Karpas-422 (cell line): ENCODE data around the gene SLC15A4. TPM values are rescaled to one million over a fixed set of nuclear protein-coding genes. Genes with fewer than 3 reads are reported as not detected.

ENCODE experiments used
- DNase-seq: peaks from one replicate; pipeline ENCODE4 v3.0.0-alpha.2; 2015
- H2AFZ ChIP-seq: fragments of 200-600 bp; sonication (generic); 2 replicates; pipeline ENCODE4 v1.6.1; 2014; ENCODE audit warnings: antibody characterized with exemption, low read length, mixed read lengths
- H3K27ac ChIP-seq: fragments of 200-600 bp; sonication (generic); 2 replicates; pipeline ENCODE4 v1.5.1; 2014; ENCODE audit warnings: mild to moderate bottlenecking, low read length, moderate library complexity
- H3K27me3 ChIP-seq: fragments of 200-600 bp; sonication (generic); 2 replicates; pipeline ENCODE4 v1.6.1; 2014; ENCODE audit warnings: low read length, mixed read lengths
- H3K36me3 ChIP-seq: fragments of 200-600 bp; sonication (generic); 2 replicates; pipeline ENCODE4 v1.6.1; 2014; ENCODE audit warnings: low read length, mixed read lengths; ENCODE audit not compliant: insufficient read depth
- H3K4me1 ChIP-seq: fragments of 200-600 bp; sonication (generic); 2 replicates; pipeline ENCODE4 v1.6.1; 2014; ENCODE audit warnings: mild to moderate bottlenecking, low read length, mixed read lengths
- H3K4me2 ChIP-seq: fragments of 200-600 bp; sonication (generic); 2 replicates; pipeline ENCODE4 v1.6.1; 2014; ENCODE audit warnings: low read length, low read depth, mild to moderate bottlenecking; ENCODE audit not compliant: poor library complexity, severe bottlenecking
- H3K4me3 ChIP-seq: fragments of 200-600 bp; sonication (generic); 2 replicates; pipeline ENCODE4 v1.5.1; 2014; ENCODE audit warnings: mild to moderate bottlenecking, antibody characterized with exemption, low read length, mixed read lengths
- H3K79me2 ChIP-seq: fragments of 200-600 bp; sonication (generic); 2 replicates; pipeline ENCODE4 v1.6.1; 2014; ENCODE audit warnings: mild to moderate bottlenecking, low read length, mixed read lengths
- H3K9ac ChIP-seq: fragments of 200-600 bp; sonication (generic); 2 replicates; pipeline ENCODE4 v1.6.0; 2014; ENCODE audit warnings: low read length
- H3K9me2 ChIP-seq: fragments of 200-600 bp; sonication (generic), shearing (Covaris generic); replicated peaks from 2 replicates; pipeline ENCODE4 v1.6.0; 2014; ENCODE audit warnings: mild to moderate bottlenecking, low read length, moderate library complexity; ENCODE audit not compliant: insufficient read depth
- H3K9me3 ChIP-seq: fragments of 300-700, 200-600 bp; sonication (generic); 2 replicates; pipeline ENCODE4 v1.6.1; 2014; ENCODE audit warnings: low read length, mixed read lengths
- H4K20me1 ChIP-seq: fragments of 200-600 bp; sonication (generic); 2 replicates; pipeline ENCODE4 v1.6.1; 2014; ENCODE audit warnings: mild to moderate bottlenecking, antibody characterized with exemption, low read length, low read depth; ENCODE audit not compliant: insufficient read depth
- total RNA-seq: library from RNA; depleted of rRNA; stranded (reverse); fragments of >200 nt; shearing (Covaris generic); gene quantifications from 2 replicates; pipeline ENCODE4 v1.2.3, GENCODE V29; 2014; ENCODE audit warnings: low replicate concordance

The SLC15A4 gene
- total RNA-seq, 1 experiment from 2014 or later = 32.1 TPM

GRCh38 chr12:128820253-128820652, 3.5 kb downstream of the SLC15A4 start:
- H3K4me1 ChIP-seq = peaks cover 81% of the 10 kb centered on the region
- H2AFZ ChIP-seq = no peak overlapping the region
- peak overlapping the region; percentile 56 for H3K27ac ChIP-seq
- peak overlapping the region; percentile 32; the same call in 1 of the 2 replicates for H3K4me3 ChIP-seq
- no peaks in the 10 kb centered on the region for H3K36me3 ChIP-seq
- peak; percentile 40 for DNase-seq
- peaks cover 6% of the 10 kb centered on the region; the same call in 1 of the 2 replicates for H4K20me1 ChIP-seq
- H3K9me2 ChIP-seq = no peaks in the 10 kb centered on the region
- H3K27me3 ChIP-seq = no peaks in the 10 kb centered on the region
- peak overlapping the region; percentile 92 for H3K4me2 ChIP-seq
- H3K9ac ChIP-seq = peak overlapping the region; percentile 25; the same call in 1 of the 2 replicates
- H3K9me3 ChIP-seq = no peaks in the 10 kb centered on the region
- peaks cover 80% of the 10 kb centered on the region for H3K79me2 ChIP-seq

GRCh38 chr12:128819293-128820144, 4.2 kb downstream of the SLC15A4 start:
- no peak overlapping the region for H3K9ac ChIP-seq
- H3K4me2 ChIP-seq = peak overlapping the region; percentile 92

GRCh38 chr12:128818065-128819022, 5.4 kb downstream of the SLC15A4 start:
- H3K27me3 ChIP-seq = no peaks in the 10 kb centered on the region
- H3K9me3 ChIP-seq = no peaks in the 10 kb centered on the region
- H3K4me1 ChIP-seq = peaks cover 72% of the 10 kb centered on the region
- peak overlapping the region; percentile 46 for H3K4me2 ChIP-seq
- H2AFZ ChIP-seq = no peak overlapping the region
- peaks cover 13% of the 10 kb centered on the region; the same call in 1 of the 2 replicates for H4K20me1 ChIP-seq
- no peaks in the 10 kb centered on the region for H3K9me2 ChIP-seq
- peaks cover 11% of the 10 kb centered on the region; the same call in 1 of the 2 replicates for H3K36me3 ChIP-seq
- peaks cover 97% of the 10 kb centered on the region for H3K79me2 ChIP-seq
- peak overlapping the region; percentile 52 for H3K9ac ChIP-seq
- DNase-seq = peak; percentile 52
- peak overlapping the region; percentile 50 for H3K4me3 ChIP-seq
- peak overlapping the region; percentile 63 for H3K27ac ChIP-seq

More at GRCh38 chr12:128819293-128820144, 4.2 kb downstream of the SLC15A4 start:
- H3K27me3 ChIP-seq = no peaks in the 10 kb centered on the region
- no peak overlapping the region for H3K4me3 ChIP-seq
- H3K79me2 ChIP-seq = peaks cover 87% of the 10 kb centered on the region
- peak; percentile 21 for DNase-seq
- H3K27ac ChIP-seq = peak overlapping the region; percentile 56; the same call in 1 of the 2 replicates
- H3K9me3 ChIP-seq = no peaks in the 10 kb centered on the region
- peaks cover 5% of the 10 kb centered on the region; the same call in 1 of the 2 replicates for H3K36me3 ChIP-seq
- no peaks in the 10 kb centered on the region for H3K9me2 ChIP-seq
- H2AFZ ChIP-seq = no peak overlapping the region
- peaks cover 7% of the 10 kb centered on the region; the same call in 1 of the 2 replicates for H4K20me1 ChIP-seq
- H3K4me1 ChIP-seq = peaks cover 77% of the 10 kb centered on the region

- H2AFZ ChIP-seq = no peak overlapping the region
- peak; percentile 44 for DNase-seq
- H3K36me3 ChIP-seq = peaks cover 11% of the 10 kb centered on the region; the same call in 1 of the 2 replicates
- peak overlapping the region; percentile 50; the same call in 1 of the 2 replicates for H3K4me3 ChIP-seq
- peaks cover 13% of the 10 kb centered on the region; the same call in 1 of the 2 replicates for H4K20me1 ChIP-seq
- H3K4me2 ChIP-seq = peak overlapping the region; percentile 46
- peaks cover 97% of the 10 kb centered on the region for H3K79me2 ChIP-seq
- peaks cover 68% of the 10 kb centered on the region for H3K4me1 ChIP-seq
- no peaks in the 10 kb centered on the region for H3K27me3 ChIP-seq
- H3K9ac ChIP-seq = peak overlapping the region; percentile 52
- H3K9me2 ChIP-seq = no peaks in the 10 kb centered on the region
- peak overlapping the region; percentile 63 for H3K27ac ChIP-seq
- H3K9me3 ChIP-seq = no peaks in the 10 kb centered on the region
Observed at GRCh38 chr12:128817111-128818015, 6.4 kb downstream of the SLC15A4 start.

- H4K20me1 ChIP-seq = peaks cover 13% of the 10 kb centered on the region; the same call in 1 of the 2 replicates
- H2AFZ ChIP-seq = no peak overlapping the region
- H3K4me3 ChIP-seq = no peak overlapping the region
- H3K36me3 ChIP-seq = peaks cover 11% of the 10 kb centered on the region; the same call in 1 of the 2 replicates
- 0 out of 2 replicates have a peak overlapping the region, but pooled peaks have one; percentile 22 for H3K27ac ChIP-seq
- H3K9me2 ChIP-seq = no peaks in the 10 kb centered on the region
- peaks cover 65% of the 10 kb centered on the region for H3K4me1 ChIP-seq
- DNase-seq = no peak
- H3K79me2 ChIP-seq = peaks cover 98% of the 10 kb centered on the region
- no peak overlapping the region for H3K9ac ChIP-seq
- H3K9me3 ChIP-seq = no peaks in the 10 kb centered on the region
- peak overlapping the region; percentile 28 for H3K4me2 ChIP-seq
- no peaks in the 10 kb centered on the region for H3K27me3 ChIP-seq
Observed at GRCh38 chr12:128816643-128816920, 7.2 kb downstream of the SLC15A4 start.

- H2AFZ ChIP-seq = no peak overlapping the region
- peaks cover 13% of the 10 kb centered on the region; the same call in 1 of the 2 replicates for H4K20me1 ChIP-seq
- no peak overlapping the region for H3K4me3 ChIP-seq
- H3K4me1 ChIP-seq = peaks cover 65% of the 10 kb centered on the region
- peaks cover 99% of the 10 kb centered on the region for H3K79me2 ChIP-seq
- H3K9ac ChIP-seq = no peak overlapping the region
- no peaks in the 10 kb centered on the region for H3K27me3 ChIP-seq
- peaks cover 11% of the 10 kb centered on the region; the same call in 1 of the 2 replicates for H3K36me3 ChIP-seq
- H3K9me3 ChIP-seq = no peaks in the 10 kb centered on the region
- H3K4me2 ChIP-seq = peak overlapping the region; percentile 28
- H3K9me2 ChIP-seq = no peaks in the 10 kb centered on the region
- peak; percentile 40 for DNase-seq
- H3K27ac ChIP-seq = 0 out of 2 replicates have a peak overlapping the region, but pooled peaks have one; percentile 22
Observed at GRCh38 chr12:128815779-128816642, 7.7 kb downstream of the SLC15A4 start.
